HG03039 (cell line): Measurements from ENCODE around the gene PPARG.

Experiments used
- ATAC-seq: cut with Tn5 transposase; IDR thresholded peaks from one replicate; pipeline ENCODE4 v1.9.1; 2021; ENCODE audit warnings: mild to moderate bottlenecking, moderate library complexity; ENCODE audit not compliant: unreplicated experiment

PPARG gene

DNA sequence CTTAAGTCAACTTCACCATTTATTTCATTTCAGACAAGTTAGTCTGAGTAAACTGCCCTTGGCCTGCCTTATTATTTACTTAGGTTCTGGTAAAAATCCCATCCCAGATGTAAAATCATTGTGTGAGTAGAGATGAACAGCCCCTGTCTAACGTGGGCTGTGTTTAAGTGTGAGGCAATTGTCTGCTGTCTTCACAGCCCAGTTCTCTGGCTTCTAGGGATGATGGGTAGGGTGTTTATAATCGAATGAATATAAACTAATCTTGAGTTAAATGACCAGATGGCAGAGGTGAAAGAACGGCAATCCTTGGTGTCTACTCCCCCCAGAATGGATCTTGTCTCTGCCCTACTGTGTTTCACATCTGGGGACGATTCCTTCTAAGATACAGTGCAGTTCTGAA is 20.8 kb downstream of the PPARG start:
- no peak for ATAC-seq

DNA sequence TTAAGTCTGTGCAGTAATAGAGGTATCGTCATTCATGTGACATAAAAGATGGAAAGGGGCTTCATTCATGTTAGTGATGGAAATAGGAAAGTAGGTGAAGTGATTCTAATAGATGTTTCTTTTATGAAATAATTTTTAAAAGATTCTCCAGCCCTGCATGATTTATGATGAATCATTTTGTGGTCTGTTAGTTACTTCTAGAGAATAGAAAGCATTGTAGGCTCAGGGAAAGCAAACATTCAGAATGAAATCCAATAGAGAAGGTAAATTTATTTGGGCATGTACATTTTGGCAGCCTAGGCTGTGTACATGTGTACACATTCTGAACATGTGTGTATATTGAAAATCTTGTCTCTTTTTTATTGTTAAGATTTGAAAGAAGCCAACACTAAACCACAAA is 23.1 kb downstream of the PPARG start:
- no peak for ATAC-seq

DNA sequence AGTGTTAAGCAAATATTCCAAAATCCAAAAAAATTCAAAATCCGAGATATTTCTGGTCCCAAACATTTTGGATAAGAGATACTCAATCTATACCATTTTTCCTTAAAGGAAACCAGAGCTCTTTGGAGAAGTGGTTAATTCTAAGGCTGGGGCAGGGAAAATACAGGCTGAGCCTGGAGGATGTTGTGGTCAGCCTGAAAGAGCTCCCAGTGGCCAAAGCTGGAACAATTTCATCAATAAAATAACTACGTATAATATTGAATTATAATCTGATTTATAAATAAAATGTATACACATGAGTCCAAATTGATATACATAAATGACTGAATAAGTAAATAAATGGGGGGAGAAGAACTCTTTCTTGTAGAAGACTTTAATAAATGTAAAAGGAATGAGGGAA is 24.6 kb downstream of the PPARG start:
- no peak for ATAC-seq

DNA sequence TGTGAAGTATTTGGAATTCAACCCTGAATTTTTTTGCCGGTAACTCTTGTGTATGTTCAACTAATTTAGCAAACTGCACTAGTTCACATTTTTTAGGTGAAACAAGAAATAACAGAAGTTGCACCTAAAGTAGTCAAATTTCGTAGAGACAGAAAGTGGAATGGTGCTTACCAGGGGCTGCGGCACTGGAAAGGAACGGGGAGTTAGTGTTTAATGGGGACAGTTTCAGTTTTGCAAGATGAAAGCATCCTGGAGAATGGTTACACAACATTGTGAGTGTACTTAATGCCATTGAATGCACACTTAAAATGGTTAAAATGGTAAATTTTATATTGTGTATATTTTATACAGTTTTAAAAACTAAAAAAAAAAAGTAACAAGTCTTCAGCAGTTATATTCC is 27.4 kb downstream of the PPARG start:
- ATAC-seq, result no peak

DNA sequence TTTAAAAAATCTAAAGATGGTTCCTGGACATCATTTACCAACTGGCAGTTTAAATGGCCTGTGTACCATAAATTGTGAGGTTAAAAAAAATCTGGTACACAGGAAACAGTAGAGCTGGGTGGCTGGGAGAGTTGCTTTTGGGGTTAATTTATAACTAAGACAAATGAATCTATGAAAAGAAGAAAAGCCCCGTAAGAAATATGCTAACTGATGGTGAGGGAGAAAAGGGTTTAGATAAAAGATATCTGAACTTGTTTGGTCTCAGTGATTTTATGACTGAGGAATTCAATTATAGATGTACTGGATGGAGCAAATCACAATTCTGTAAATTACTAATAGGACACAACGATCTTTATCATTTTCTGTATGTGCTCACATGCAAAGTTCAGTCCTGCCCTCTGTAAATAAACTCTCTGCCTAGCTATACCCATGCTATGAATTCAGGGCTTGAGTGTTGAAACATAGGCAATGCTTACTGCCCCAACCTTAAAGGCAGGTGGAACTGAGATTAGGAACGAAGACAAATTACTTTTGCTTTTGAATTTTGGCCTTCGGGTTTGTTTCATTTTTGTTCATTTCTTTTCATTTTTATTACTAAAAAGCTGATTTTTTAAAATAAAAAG is 28.0 kb downstream of the PPARG start:
- ATAC-seq, result no peak

DNA sequence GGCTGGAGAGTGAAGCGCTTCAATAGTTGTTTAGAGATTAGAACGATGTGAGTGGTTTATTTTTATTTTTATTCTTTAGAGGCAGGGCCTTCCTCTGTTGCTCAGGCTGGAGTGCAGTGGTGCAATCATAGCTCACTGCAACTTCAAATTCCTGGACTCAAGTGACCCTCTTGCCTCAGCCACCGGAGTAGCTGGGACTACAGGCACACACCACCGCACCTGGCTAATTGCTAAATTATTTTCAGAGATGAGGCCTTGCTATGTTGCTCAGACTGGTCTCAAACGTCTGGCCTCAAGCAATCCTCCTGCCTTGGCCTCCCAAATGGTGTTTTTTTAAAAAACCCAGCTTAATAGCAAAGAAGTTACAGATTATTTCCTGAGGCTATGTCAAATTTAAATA is 29.0 kb downstream of the PPARG start:
- no peak for ATAC-seq

DNA sequence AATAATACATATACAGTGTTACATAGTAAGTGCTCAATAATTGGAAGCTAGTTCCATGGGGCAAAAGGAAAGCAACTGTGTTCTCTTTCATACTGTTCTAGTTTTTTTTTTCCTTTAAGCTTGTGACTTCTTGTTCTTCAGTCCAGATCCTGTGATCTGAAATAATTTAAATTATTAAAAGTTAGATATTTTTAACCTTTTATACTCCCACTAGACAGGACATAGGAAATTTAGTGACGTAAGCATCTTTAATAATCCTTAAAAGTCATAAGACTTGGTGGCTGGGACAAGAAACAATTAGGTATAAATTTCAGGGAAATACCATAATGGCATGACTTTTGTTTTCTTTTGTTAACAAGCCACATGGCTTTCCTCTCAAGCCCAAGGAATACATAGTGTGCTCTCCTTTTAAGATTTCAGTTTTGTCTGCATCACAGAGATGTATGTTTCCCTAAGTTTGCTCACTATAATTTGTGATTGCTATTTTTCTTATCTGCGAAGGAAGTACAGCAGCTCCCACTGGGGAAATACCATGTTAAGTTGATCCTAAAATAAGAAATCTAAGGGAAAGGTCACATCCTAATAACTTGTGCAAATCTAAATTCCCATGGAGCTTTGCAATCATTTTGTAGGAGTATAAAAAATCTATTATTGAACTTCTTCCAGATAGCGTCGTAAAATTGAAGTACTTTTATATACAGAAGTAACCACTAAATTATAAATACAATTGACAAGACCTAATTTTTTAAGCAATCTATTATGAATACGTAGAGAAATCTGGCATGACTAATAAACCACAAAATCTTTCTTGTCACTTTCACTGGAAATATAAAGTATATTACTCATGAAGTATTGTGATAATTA is 30.1 kb downstream of the PPARG start:
- ATAC-seq, result no peak

DNA sequence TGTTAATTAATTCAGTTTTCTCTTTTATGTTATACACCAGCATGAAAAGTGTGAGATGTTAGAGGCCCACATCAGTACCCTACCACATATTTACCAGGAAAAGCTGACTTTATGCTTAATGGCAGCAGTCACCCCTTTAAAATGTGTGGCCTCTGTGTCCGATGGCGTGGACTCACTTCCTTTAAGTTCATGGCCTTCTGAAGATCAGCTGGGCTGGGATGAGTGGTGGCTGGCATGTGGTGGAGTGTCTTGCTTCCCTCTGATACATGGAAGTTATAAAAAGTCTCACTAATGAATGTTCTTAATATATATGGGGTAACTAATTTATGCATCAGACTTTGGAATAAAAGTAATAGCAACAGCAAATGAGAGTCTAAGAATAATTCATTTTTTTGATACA is 32.1 kb downstream of the PPARG start:
- ATAC-seq, result no peak

DNA sequence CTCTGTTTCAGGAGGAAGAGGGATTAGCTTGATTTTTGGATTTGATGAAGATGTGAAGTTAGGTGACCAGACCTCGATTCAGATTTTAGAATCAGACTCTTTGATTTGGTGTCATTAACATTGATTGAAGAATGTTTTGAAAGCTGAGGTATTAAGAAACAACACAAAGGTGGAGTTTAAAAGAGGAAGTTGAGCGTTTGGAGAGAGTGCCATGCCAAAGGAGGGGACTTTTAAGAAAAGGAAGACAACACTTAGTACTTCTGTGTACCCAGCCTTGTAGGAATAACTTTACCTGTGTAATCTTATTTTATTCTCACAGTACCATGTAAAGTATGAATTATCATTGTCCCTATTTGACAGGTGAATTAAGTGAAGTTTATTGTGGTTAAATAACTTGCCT is 34.4 kb downstream of the PPARG start:
- no peak for ATAC-seq

DNA sequence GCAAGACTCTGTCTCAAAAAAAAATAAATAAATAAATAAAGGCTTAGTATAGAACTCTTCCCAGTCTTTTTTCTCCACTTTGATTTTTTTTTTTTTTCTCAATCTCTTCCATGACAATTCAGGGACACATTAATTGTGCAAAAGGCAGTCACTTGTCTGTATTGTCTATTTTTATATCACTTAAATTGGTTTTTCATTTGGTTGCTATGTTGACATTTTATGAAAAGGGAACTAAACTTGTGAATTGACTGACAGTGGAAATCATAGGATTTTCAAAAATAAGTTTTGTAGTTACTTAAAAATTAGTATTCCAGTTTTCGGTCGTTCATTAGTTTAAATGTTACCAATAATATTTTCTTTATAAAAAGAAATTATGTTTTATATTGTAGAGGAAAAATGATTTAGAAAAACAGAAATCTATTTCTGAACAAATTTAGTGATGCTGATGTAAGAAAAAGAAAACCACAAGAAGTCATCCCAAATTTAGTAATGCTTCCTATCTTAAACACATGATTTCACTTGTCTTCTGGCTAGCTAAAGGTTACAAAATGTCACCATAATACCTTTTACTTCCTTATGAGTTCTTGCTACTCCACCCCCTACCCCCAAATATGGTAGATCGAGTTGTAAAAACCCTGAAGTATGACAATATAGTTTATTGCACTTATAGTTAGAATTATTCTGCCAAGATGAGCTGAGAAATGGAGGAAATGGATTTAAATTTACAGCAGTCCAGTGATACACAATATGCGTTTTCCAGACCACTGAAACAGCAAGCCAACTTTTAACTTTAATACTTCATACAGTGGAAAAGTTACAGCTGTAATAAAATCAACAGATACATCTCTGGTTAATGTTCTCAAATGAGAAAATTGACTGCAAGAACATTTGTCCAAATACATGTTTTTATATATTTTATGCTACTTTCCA is 37.0 kb downstream of the PPARG start:
- ATAC-seq, result no peak

DNA sequence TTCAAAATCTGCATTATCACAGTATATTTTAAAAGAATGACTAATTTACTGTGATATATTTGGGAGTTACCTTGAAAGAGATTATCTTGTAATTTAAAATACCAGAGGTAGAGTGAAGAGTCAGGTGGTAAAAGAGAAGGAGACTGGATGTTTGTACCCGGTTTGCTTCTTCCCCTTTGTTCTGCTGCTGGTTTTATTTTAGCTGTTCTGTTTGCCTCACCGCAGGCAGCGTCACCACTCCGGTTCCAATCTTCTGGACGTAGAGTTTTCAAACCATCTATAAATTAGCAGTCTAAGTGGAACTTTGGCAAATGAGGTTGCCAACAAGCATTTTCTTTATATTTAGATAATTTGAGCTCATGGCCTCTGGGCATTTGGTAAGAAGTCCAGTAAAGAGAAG is 38.2 kb downstream of the PPARG start:
- no peak for ATAC-seq

DNA sequence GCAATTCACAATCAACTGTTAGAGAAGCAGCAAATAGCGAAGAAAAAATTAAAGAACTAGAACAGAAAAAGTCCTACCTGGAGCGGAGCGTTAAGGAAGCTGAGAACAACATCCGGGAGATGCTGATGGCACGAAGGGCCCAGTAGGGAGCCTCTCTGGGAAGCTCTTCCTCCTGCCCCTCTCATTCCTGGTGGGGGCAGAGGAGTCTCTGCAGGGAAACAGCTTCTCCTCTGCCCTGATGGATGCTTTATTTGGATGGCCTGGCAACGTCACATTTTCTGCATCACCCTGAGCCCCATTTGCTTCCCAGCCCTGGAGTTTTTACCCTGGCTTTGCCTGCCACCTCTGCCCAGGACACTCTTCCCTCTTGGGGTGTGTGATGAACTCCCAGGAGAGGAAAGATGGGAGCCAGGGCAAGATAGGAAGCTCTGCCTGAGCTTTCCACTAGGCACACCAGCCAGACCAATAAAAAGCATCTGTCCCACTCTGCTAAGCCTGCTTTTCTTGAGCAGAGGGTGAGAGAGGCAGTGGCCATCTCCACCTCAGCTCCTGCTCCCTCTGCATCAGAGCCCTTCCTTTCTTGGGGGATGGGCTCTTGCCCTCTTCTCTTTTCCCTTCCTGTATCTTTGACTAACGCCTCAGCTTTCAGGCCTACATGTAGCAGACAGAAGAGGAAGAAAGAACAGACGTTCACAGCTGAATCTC is 39.4 kb downstream of the PPARG start:
- ATAC-seq, result no peak

DNA sequence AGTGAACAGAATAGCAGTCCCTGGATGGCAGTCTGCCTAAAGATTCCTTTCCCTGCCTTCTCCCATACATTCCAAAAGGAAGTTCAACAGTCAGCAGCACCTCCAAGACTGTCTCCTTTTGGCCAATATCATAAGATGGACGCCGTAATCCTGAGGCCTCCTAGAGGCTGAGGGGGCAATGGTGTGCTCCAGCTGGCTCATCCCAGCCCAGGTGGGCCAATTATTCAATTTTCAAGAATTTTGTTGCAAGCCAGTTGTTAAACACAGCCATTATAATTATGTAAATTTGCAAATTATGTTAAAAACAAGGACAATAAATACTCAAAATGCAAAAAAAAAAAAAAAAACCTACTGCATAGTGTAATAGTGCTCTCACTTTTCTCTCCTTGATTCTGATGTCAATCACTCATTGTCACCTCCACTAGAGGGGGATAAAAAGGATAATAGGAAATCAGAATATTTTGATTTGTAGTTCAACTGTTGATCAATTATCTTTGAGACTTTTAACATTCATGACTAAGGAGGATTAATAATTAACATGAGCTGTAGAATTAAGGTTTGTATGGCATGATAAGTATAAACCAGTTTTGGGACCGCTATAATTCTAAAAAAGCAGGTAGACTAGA is 40.1 kb downstream of the PPARG start:
- ATAC-seq, result no peak

DNA sequence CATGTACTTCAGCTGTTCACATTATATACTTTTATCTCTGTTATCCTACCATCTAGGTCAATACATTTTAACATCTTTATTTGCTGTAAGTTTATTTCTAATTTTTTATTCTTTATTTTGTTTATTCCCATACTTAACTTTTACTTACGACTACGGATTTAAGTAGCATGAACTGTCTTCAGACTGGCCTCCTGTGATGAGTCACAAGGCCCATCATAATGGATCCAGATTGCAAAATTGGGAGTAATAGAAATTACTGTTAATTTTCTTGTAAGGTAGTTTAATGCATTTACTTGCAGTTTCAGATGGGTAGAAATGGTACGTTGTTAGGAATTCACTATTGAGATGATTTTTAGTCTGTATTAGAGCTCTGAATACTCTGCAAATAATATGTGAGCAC is 45.9 kb downstream of the PPARG start:
- no peak for ATAC-seq

DNA sequence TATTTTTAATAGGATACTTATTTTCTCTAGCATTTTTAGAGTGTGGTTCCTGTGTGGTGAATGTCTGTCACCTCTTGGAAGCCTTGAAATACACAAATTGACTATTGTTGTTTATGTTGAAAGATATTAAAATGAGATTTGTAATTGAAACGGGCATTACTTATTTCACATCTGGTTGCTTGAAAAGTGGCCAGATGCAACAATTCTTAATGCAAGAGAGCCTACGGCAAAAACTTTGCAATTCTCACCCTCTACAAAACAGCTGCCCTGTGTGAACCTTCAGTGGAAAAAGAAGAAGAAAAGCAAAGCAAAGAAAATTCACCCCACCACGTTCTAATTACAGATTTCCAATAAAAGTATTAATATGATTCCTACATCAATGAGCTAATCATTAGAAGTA is 46.6 kb downstream of the PPARG start:
- no peak for ATAC-seq

DNA sequence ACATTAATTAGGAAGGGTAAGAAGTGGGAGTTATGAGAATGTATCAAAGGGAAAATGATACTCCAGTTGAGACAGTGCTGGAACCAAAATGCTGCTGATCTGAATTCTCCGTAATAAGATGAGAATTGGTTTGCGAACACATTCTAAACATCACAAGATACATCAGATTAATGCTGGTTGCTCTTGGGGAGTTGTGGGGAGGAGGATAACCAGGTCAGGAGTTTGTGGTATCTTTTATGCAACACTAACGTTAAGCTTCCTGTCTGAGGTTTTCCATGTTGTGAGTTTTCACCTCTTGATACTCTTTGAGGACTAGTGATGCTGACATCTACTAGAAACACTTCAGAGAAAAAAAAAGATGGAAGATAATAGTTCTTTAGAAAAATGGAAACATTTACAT is 47.2 kb downstream of the PPARG start:
- no peak for ATAC-seq

DNA sequence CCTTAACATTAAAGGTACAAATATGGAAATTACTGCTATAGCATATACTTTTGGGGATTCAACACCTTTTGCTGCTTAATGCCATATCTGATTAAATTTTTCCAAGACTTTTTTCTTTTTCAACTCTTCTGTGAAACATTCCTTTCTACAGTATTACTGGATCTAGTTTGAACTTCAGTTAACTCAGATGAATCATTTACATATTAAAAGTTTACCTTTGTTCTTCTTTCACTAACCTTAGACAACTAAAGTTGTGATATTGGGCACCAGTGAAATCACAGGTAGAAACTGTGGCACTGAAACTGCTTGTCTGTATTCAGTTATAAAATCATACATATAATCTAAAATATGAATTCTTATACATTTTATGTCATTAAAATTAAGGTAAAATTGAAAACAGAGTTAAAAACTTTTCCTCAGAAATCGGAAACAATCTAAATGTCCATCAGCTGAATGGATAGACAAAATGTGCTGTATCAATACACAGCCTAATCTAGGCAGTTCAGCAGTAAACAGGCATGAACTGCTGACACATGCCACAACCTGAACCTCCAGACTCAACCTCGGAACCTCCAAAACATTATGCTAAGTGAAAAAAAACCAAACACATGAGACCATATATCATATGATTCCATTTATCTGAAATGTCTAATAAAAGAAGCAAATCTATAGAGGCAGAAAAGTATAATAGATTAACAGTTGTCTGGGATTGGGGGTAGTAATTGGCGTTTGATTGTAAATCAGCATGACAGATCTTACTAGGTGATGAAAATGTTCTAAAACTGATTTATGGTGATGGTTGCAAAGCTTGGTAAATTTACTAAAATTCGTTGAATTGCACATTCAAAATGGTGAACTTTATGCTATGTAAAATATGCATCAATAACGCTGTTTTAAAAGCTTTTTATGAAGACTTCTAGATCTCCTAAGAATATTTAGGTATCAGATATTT is 50.0 kb downstream of the PPARG start:
- no peak for ATAC-seq

DNA sequence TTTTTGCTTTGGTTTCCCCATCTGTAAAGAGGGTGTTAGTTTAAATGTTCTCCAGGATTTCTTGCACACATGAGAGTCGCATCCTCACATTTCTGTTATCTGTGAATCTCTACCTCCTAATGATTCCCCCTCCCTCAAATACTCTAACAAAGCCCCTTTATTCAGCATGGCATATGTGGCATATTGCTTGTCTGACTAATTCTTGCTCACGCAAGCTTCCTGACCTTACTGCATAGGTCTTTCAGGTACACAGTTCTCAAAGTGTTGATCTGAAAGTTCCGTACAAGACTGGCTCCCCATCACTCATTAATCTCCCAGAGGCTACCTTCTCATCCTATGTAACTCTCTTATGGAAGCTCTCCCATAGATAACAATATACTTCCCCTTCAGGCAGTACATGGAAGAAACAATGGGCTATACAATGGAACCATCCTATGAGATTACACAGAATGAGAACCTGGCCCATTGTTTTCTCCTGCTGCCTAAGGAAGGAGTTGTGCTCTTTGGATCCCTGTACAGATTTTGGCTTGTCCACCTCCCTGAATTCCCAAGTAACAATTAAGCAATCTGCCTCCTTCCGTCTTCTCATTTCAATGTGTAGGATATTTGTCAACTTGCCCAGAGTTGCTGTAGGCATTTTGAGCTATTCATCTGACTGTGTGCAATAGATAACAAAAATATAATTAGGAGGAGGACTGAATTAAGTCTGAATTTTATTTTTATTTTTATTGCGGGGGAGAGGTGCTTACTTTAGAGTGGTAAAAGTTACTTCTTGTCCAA is 51.0 kb downstream of the PPARG start:
- ATAC-seq, result no peak

DNA sequence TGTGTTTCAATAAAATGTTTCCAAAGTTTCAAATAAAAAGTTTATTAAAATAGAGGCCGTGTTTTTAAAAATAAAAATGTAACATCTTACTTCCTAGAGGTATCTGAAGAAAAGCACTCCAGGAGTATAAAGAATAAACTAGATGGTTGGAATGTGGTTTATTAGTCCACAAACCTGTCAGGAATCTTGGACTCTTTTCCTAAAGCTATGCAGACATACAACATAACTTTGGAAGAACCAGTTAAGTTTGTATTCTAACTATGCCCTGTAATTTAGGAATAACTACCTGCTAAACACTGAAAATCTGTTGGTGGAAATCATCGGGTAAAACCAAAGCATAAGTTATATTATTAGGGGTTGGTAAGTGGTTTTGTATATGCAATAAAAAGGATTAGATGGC is 51.6 kb downstream of the PPARG start:
- ATAC-seq, result no peak
